ENCODE measurements around the gene USP20. TPM values are rescaled to one million over a fixed set of nuclear protein-coding genes. Genes with fewer than 3 reads are reported as not detected.

USP20 gene
- total and polyA plus RNA-seq, 8 donors: 7.3 to 52.1 (median 17.1) TPM

DNA sequence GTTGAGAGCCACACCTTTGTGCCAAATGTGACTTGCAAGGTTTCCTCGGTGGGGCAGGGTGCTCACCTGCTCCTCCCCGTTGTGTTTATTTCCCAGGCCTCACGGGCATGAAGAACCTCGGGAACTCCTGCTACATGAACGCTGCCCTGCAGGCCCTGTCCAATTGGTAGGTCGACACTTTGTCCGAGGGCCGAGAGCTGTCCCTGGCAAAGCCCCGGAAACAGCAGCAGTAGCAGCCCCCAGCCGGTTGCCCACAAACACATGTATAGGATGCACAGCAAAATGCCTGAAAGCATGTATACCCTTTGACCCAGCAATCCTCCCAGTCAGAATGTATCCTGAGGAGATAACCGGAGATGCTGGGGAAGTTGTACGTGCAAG lies 26.2 kb downstream of the USP20 start:
- Histone ChIP-seq H3K27me3 (no peaks in the 10 kb centered on the region), H3K4me1 (no peaks in the 10 kb centered on the region), H3K9me3 (no peaks in the 10 kb centered on the region), H3K4me3 (no peak overlapping the region), H3K27ac (no peak overlapping the region), H3K36me3 (peaks cover 39 to 93% (median 88%) of the 10 kb centered on the region in 4 donors)
- intact Hi-C loops (cut with DNase I; ENCODE audit: low total_unique reads): no loop called here
- WGBS, 5 donors: 82 to 89% (median 84%) methylated on average over 5 to 12 of the region's 12 CpGs
- no peak for DNase-seq
- TF ChIP-seq EP300 (IDR thresholded peaks at IDR 0.05): no peak
- TF ChIP-seq POLR2AphosphoS5 (IDR thresholded peaks at IDR 0.05): no peak
- TF ChIP-seq, protein P1, sequence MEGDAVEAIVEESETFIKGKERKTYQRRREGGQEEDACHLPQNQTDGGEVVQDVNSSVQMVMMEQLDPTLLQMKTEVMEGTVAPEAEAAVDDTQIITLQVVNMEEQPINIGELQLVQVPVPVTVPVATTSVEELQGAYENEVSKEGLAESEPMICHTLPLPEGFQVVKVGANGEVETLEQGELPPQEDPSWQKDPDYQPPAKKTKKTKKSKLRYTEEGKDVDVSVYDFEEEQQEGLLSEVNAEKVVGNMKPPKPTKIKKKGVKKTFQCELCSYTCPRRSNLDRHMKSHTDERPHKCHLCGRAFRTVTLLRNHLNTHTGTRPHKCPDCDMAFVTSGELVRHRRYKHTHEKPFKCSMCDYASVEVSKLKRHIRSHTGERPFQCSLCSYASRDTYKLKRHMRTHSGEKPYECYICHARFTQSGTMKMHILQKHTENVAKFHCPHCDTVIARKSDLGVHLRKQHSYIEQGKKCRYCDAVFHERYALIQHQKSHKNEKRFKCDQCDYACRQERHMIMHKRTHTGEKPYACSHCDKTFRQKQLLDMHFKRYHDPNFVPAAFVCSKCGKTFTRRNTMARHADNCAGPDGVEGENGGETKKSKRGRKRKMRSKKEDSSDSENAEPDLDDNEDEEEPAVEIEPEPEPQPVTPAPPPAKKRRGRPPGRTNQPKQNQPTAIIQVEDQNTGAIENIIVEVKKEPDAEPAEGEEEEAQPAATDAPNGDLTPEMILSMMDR (IDR thresholded peaks at IDR 0.05): no peak
- TF ChIP-seq POLR2A (IDR thresholded peaks at IDR 0.05): no peak

DNA sequence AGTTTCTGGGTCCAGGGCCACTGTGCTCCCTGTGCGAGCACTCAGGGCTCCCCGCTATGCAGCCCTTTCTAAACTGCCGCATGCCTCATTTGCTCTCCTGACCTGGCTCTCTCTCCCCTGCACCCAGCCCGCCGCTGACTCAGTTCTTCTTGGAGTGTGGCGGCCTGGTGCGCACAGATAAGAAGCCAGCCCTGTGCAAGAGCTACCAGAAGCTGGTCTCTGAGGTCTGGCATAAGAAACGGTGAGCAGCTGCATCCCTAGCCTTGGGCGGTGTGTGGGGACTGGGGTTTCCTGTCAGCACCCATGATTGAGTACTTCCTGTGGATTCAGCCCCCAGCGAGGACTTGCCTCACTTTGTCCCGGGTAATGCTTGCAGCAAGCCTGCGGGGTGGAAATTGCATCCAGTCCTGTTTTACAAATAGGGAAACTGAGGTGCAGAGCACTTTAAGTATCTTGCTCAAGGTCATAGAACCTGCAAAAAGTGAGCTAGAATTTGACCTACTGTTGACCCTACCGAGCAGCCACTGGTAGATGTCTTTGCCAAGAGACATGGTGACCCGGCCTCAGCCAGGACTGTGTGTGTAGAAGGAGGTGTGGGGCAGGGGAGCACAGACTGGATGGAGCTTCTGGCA lies 27.9 kb downstream of the USP20 start:
- peaks cover 28 to 93% (median 88%) of the 10 kb centered on the region in 4 donors for H3K36me3 ChIP-seq
- DNase-seq: peak; percentile 34 to 59
- no peak overlapping the region for H3K4me3 ChIP-seq
- no peaks in the 10 kb centered on the region for H3K4me1 ChIP-seq
- no peak for TF ChIP-seq POLR2A (IDR thresholded peaks at IDR 0.05)
- TF ChIP-seq POLR2AphosphoS5 (IDR thresholded peaks at IDR 0.05): no peak
- TF ChIP-seq, protein P1 (IDR thresholded peaks at IDR 0.05): no peak
- TF ChIP-seq EP300 (IDR thresholded peaks at IDR 0.05): no peak
- intact Hi-C loops (cut with DNase I; ENCODE audit: low total_unique reads): no loop called here
- no peaks in the 10 kb centered on the region for H3K9me3 ChIP-seq
- H3K27ac ChIP-seq: peak overlapping the region in 1 of 5 donors; percentile 26
- 63 to 77% (median 65%) methylated on average over 9 to 14 of the region's 14 CpGs for WGBS, 5 donors
- H3K27me3 ChIP-seq: no peaks in the 10 kb centered on the region

DNA sequence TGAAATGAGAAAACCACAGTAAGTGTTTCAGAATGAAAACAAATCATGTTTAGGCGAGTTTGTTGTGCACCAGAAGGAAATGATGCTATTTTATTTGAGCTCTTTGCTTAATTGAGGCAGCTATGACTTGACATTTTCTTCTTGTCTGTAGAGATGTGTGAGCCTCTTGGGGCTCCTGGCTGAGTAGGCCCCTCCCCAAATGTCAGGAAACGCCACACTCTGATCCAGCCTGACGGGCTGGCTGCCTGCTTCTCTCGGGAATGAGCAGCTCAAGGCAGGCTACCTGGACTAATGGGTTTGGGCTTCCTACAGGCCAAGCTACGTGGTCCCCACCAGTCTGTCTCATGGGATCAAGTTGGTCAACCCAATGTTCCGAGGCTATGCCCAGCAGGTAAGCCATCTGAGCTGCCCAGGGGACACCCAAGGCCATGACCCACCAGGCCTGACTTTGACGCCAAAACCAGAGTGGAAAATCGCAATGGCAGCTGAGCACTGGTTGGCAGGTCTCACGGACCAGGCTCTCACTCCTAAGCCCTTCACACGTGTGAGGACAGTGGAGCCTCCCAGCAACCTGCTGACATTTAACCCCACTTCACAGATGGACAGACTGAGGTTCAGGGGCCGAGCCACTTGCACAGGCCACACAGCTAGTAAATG lies 29.9 kb downstream of the USP20 start:
- H3K27ac ChIP-seq: no peak overlapping the region
- no peak for DNase-seq
- H3K4me3 ChIP-seq: no peak overlapping the region
- intact Hi-C loops (cut with DNase I; ENCODE audit: low total_unique reads): no loop called here
- H3K9me3 ChIP-seq: no peaks in the 10 kb centered on the region
- 52 to 73% (median 65%) methylated on average over 9 to 11 of the region's 11 CpGs for WGBS, 5 donors
- TF ChIP-seq POLR2AphosphoS5 (IDR thresholded peaks at IDR 0.05): no peak
- no peak for TF ChIP-seq EP300 (IDR thresholded peaks at IDR 0.05)
- no peak for TF ChIP-seq POLR2A (IDR thresholded peaks at IDR 0.05)
- TF ChIP-seq, protein P1 (IDR thresholded peaks at IDR 0.05): no peak
- peaks cover 0 to 7% (median 0%) of the 10 kb centered on the region in 4 donors for H3K4me1 ChIP-seq
- no peaks in the 10 kb centered on the region for H3K27me3 ChIP-seq
- H3K36me3 ChIP-seq: peaks cover 20 to 95% (median 91%) of the 10 kb centered on the region in 4 donors

DNA sequence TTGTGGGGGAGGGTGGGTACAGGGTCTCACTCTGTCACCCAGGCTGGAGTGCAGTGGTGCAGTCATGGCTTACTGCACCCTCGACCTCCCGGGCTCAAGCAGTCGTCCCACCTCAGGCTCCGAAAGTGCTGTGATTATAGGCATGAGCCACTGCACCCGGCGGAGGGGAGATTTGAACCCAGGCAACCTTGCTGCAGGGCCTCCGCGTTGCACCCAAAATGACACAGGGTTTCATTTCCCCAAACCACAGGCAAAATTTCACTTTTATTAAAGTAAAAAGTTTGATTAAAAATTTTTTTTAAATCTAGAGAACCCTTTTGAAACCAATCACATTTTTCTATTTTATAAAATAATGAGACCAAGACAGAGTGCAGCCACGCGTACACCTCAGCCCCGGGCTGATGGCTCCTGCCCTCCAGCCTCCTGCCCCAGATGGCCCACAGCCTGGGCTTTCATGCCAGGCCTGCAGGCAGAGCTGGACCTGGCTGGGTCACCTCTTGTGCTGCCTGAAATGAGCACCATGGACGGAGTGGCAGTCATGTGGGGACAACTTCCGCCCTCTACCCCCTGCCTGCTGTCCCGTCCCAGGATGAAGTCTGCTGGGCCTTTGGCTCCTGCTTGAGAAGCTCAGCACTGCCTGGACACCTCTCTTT lies 30.5 kb downstream of the USP20 start:
- H3K27me3 ChIP-seq: no peaks in the 10 kb centered on the region
- 72 to 84% (median 80%) methylated on average over 11 to 14 of the region's 14 CpGs for WGBS, 5 donors
- TF ChIP-seq POLR2AphosphoS5 (IDR thresholded peaks at IDR 0.05) (no peak), POLR2A (IDR thresholded peaks at IDR 0.05) (no peak), EP300 (IDR thresholded peaks at IDR 0.05) (no peak)
- TF ChIP-seq, protein P1 (IDR thresholded peaks at IDR 0.05): no peak

More for the DNA sequence above, 30.5 kb downstream of the USP20 start:
- no peak for DNase-seq
- Histone ChIP-seq H3K4me3 (no peak overlapping the region), H3K9me3 (no peaks in the 10 kb centered on the region), H3K27ac (no peak overlapping the region), H3K36me3 (peaks cover 19 to 93% (median 89%) of the 10 kb centered on the region in 4 donors), H3K4me1 (peaks cover 0 to 7% (median 0%) of the 10 kb centered on the region in 4 donors)
- intact Hi-C loops (cut with DNase I; ENCODE audit: low total_unique reads): no loop called here

Measured in stomach (tissue), 9 donors.